ENCODE measurements around the gene BRPF1. TPM values are rescaled to one million over a fixed set of nuclear protein-coding genes. Genes with fewer than 3 reads are reported as not detected.
A peak's percentile ranks its signal among the peaks of the same experiment; 100 is the strongest.

BRPF1 gene
- total RNA-seq, 8 experiments from 2014 or later: 9.7 to 22.7 (median 13.6) TPM

GRCh38 chr3:9691636-9692035, 39.9 kb upstream of the BRPF1 start:
- H3K4me3 ChIP-seq: no peak overlapping the region
- peaks cover 5% of the 10 kb centered on the region in 2 donors for H3K4me1 ChIP-seq (replicated peaks in 1 of 2)
- WGBS, 10 experiments: 80 to 83% methylated on average over 1 to 2 of the region's 2 CpGs; no CpG with 5 or more reads in 8 of the 10 experiments
- H3K27ac ChIP-seq: no peak overlapping the region
- in situ Hi-C loops (cut with MboI; ENCODE audit: low pct_unique_long_range_greater_than_20kb in 2 of 9, low sequenced_read_pairs in 9 of 9, unreplicated experiment in 9 of 9): no loop called here
- ATAC-seq (replicated peaks in 6 of 8): no peak

DNA sequence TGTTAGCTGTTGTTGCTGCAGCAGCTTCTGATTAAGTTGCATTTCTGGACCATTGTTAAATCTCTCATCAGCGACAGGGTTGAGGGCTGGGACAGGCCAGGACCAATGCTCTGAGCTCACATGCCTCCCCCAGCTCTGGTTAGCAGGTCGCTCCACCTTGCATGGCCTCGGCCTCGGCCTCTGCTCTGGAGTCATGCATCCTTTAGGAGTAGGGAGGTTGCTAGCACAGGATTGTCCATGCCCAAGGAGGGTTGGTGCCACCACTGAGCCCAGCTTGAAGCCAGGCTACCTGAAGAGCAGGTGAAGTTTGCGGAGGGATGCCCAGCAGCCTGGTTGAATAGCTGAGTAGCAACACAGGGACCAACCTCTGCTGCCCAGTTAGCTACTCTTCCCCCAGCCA, 39.1 kb upstream of the BRPF1 start:
- no peak for ATAC-seq (replicated peaks in 6 of 8)
- 57 to 96% (median 85%) methylated on average over 1 to 4 of the region's 5 CpGs; no CpG with 5 or more reads in 4 of the 10 experiments for WGBS, 10 experiments
- no peak overlapping the region for H3K27ac ChIP-seq
- in situ Hi-C loops (cut with MboI; ENCODE audit: low pct_unique_long_range_greater_than_20kb in 2 of 9, low sequenced_read_pairs in 9 of 9, unreplicated experiment in 9 of 9): no loop called here
- H3K4me3 ChIP-seq: no peak overlapping the region
- H3K4me1 ChIP-seq (replicated peaks in 1 of 2): peaks cover 5% of the 10 kb centered on the region in 2 donors

DNA sequence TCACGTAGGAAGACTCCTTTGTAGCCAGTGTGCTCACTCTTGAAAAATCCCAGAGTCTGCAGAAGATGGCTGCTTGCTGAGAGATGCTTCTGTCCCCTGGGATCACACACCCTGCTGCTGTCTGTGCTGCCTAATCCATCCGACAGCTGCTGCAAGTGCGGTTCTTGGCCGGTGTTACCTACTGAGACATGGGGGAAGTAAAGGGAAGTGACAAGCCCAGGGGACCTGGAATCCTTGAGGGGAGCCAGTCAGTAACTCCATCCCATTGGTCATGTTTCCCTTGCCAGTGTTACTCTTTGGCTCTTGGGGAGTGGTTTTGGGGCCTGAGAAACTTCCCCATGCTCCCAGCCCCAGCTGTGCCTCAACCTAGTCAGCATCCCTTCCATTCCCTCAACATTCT, 36.2 kb upstream of the BRPF1 start:
- Histone ChIP-seq H3K4me1 (replicated peaks in 1 of 2) (peaks cover 5% of the 10 kb centered on the region in 2 donors), H3K27ac (peak overlapping the region in 1 of 2 donors; percentile 47), H3K4me3 (no peak overlapping the region)
- WGBS, 10 experiments: 60 to 100% (median 81%) methylated on average over 1 to 4 of the region's 4 CpGs; no CpG with 5 or more reads in 4 of the 10 experiments
- in situ Hi-C loops (cut with MboI; ENCODE audit: low pct_unique_long_range_greater_than_20kb in 2 of 9, low sequenced_read_pairs in 9 of 9, unreplicated experiment in 9 of 9): no loop called here
- peak in 2 of 8 experiments; percentile 25 for ATAC-seq (replicated peaks in 6 of 8)

- Histone ChIP-seq H3K27ac (no peak overlapping the region), H3K4me3 (no peak overlapping the region), H3K4me1 (replicated peaks in 1 of 2) (peaks cover 5% of the 10 kb centered on the region in 2 donors)
- 57 to 100% (median 81%) methylated on average over 1 to 6 of the region's 7 CpGs; no CpG with 5 or more reads in 2 of the 10 experiments for WGBS, 10 experiments
- in situ Hi-C loops (cut with MboI; ENCODE audit: low pct_unique_long_range_greater_than_20kb in 2 of 9, low sequenced_read_pairs in 9 of 9, unreplicated experiment in 9 of 9): no loop called here
- peak in 3 of 8 experiments; percentile 52 to 74 (median 61) for ATAC-seq (replicated peaks in 6 of 8)
Measured at GRCh38 chr3:9695746-9696145, 35.8 kb upstream of the BRPF1 start.

- in situ Hi-C loops (cut with MboI; ENCODE audit: low pct_unique_long_range_greater_than_20kb in 2 of 9, low sequenced_read_pairs in 9 of 9, unreplicated experiment in 9 of 9): no loop called here
- H3K4me1 ChIP-seq (replicated peaks in 1 of 2): peaks cover 5% of the 10 kb centered on the region in 2 donors
- ATAC-seq (replicated peaks in 6 of 8): no peak
- WGBS, 10 experiments: 60 to 100% (median 85%) methylated on average over 1 to 3 of the region's 5 CpGs; no CpG with 5 or more reads in 6 of the 10 experiments
- H3K27ac ChIP-seq: no peak overlapping the region
- no peak overlapping the region for H3K4me3 ChIP-seq
Measured at GRCh38 chr3:9696480-9697220, 34.9 kb upstream of the BRPF1 start.

- 79 to 100% (median 90%) methylated on average over 1 to 2 of the region's 4 CpGs; no CpG with 5 or more reads in 5 of the 10 experiments for WGBS, 10 experiments
- no peak overlapping the region for H3K27ac ChIP-seq
Measured at GRCh38 chr3:9697892-9698291, 33.6 kb upstream of the BRPF1 start.

GRCh38 chr3:9698293-9698692, 33.2 kb upstream of the BRPF1 start:
- in situ Hi-C loops (cut with MboI; ENCODE audit: low pct_unique_long_range_greater_than_20kb in 2 of 9, low sequenced_read_pairs in 9 of 9, unreplicated experiment in 9 of 9): no loop called here
- ATAC-seq (replicated peaks in 6 of 8): no peak
- WGBS, 10 experiments: 100% methylated on average over 1 of the region's 3 CpGs; no CpG with 5 or more reads in 7 of the 10 experiments

More at GRCh38 chr3:9697892-9698291, 33.6 kb upstream of the BRPF1 start:
- ATAC-seq (replicated peaks in 6 of 8): no peak
- Histone ChIP-seq H3K4me1 (replicated peaks in 1 of 2) (peaks cover 5% of the 10 kb centered on the region in 2 donors), H3K4me3 (no peak overlapping the region)
- in situ Hi-C loops (cut with MboI; ENCODE audit: low pct_unique_long_range_greater_than_20kb in 2 of 9, low sequenced_read_pairs in 9 of 9, unreplicated experiment in 9 of 9): no loop called here

GRCh38 chr3:9700536-9700935, 31.0 kb upstream of the BRPF1 start:
- no peak overlapping the region for H3K27ac ChIP-seq
- no peak overlapping the region for H3K4me3 ChIP-seq
- WGBS, 10 experiments: 83 to 100% (median 100%) methylated on average over 1 to 2 of the region's 2 CpGs; no CpG with 5 or more reads in 5 of the 10 experiments
- no peak for ATAC-seq (replicated peaks in 6 of 8)
- H3K4me1 ChIP-seq (replicated peaks in 1 of 2): peaks cover 0 to 5% of the 10 kb centered on the region in 2 donors
- in situ Hi-C loops (cut with MboI; ENCODE audit: low pct_unique_long_range_greater_than_20kb in 2 of 9, low sequenced_read_pairs in 9 of 9, unreplicated experiment in 9 of 9): no loop called here

More at GRCh38 chr3:9698293-9698692, 33.2 kb upstream of the BRPF1 start:
- H3K4me1 ChIP-seq (replicated peaks in 1 of 2): peaks cover 5% of the 10 kb centered on the region in 2 donors
- H3K27ac ChIP-seq: no peak overlapping the region
- H3K4me3 ChIP-seq: no peak overlapping the region

- no peak for ATAC-seq (replicated peaks in 6 of 8)
- H3K4me1 ChIP-seq (replicated peaks in 1 of 2): peaks cover 0 to 5% of the 10 kb centered on the region in 2 donors
- 76 to 100% (median 93%) methylated on average over 2 to 7 of the region's 7 CpGs; no CpG with 5 or more reads in 2 of the 10 experiments for WGBS, 10 experiments
- in situ Hi-C loops (cut with MboI; ENCODE audit: low pct_unique_long_range_greater_than_20kb in 2 of 9, low sequenced_read_pairs in 9 of 9, unreplicated experiment in 9 of 9): no loop called here
- H3K4me3 ChIP-seq: no peak overlapping the region
- H3K27ac ChIP-seq: no peak overlapping the region
Measured at GRCh38 chr3:9701006-9701405, 30.5 kb upstream of the BRPF1 start.

GRCh38 chr3:9701711-9702110, 29.8 kb upstream of the BRPF1 start:
- Histone ChIP-seq H3K4me3 (no peak overlapping the region), H3K27ac (no peak overlapping the region), H3K4me1 (replicated peaks in 1 of 2) (peaks cover 0 to 5% of the 10 kb centered on the region in 2 donors)
- ATAC-seq (replicated peaks in 6 of 8): no peak
- WGBS, 10 experiments: 74 to 100% (median 92%) methylated on average over 1 to 5 of the region's 10 CpGs; no CpG with 5 or more reads in 3 of the 10 experiments
- in situ Hi-C loops (cut with MboI; ENCODE audit: low pct_unique_long_range_greater_than_20kb in 2 of 9, low sequenced_read_pairs in 9 of 9, unreplicated experiment in 9 of 9): no loop called here

DNA sequence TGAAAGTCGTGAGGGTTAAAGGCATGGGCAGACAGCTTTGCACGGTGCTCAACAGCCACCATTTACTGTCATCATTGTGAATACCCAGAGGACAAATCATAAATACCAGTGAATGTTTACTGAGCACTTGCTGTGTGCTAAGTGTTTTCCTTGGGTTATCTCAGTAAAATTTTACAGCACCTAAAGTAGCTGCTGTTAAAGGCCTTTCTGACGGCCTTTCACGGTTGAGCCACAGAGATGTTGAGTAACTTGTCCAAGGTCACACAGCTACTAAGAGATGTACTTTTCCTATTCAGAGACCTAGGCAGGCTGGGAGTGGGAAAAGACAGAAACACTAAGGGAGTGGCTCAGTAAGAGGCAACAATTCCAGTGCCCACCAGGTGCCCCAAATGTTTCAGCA, 28.3 kb upstream of the BRPF1 start:
- in situ Hi-C loops (cut with MboI; ENCODE audit: low pct_unique_long_range_greater_than_20kb in 2 of 9, low sequenced_read_pairs in 9 of 9, unreplicated experiment in 9 of 9): no loop called here
- Histone ChIP-seq H3K27ac (no peak overlapping the region), H3K4me3 (peak overlapping the region in 3 of 5 donors; percentile 28 to 35 (median 34)), H3K4me1 (replicated peaks in 1 of 2) (peaks cover 0 to 5% of the 10 kb centered on the region in 2 donors)
- no peak for ATAC-seq (replicated peaks in 6 of 8)
- 70 to 100% (median 85%) methylated on average over 1 to 4 of the region's 4 CpGs; no CpG with 5 or more reads in 2 of the 10 experiments for WGBS, 10 experiments

GRCh38 chr3:9703736-9704346, 27.7 kb upstream of the BRPF1 start, which contains the start of gene CPNE9:
Gene CPNE9, plus strand, starts transcription at chr3:9703833. Its CDS starts 164 bp downstream, at chr3:9703997.
- 0 to 24% (median 0%) methylated on average over 3 to 14 of the region's 56 CpGs; no CpG with 5 or more reads in 7 of the 10 experiments for WGBS, 10 experiments
- Histone ChIP-seq H3K4me1 (replicated peaks in 1 of 2) (peaks cover 0 to 5% of the 10 kb centered on the region in 2 donors), H3K4me3 (peak within 1 kb of the TSS; percentile 24 to 35 (median 28)), H3K27ac (no peak within 1 kb of the TSS)
- ATAC-seq (replicated peaks in 6 of 8): peak; percentile 39 to 73 (median 61)
- in situ Hi-C loops (cut with MboI; ENCODE audit: low pct_unique_long_range_greater_than_20kb in 2 of 9, low sequenced_read_pairs in 9 of 9, unreplicated experiment in 9 of 9): no loop called here
